H1 (cell line): ENCODE measurements around the gene MAGI3. TPM values are rescaled to one million over a fixed set of nuclear protein-coding genes. Genes with fewer than 3 reads are reported as not detected.

ENCODE experiments used
- CTCF ChIA-PET: fragments of 300-600 bp; sonication (Branson Sonifier 250); formaldehyde crosslinking; loops from one replicate; lab custom pipeline; 2021; ENCODE audit not compliant: partially characterized antibody; lab: Charles Lee
- POLR2A ChIA-PET: fragments of 300-600 bp; sonication (Branson Sonifier 250); formaldehyde crosslinking; loops from one replicate; lab custom pipeline; 2021; ENCODE audit warnings: inconsistent platforms; ENCODE audit not compliant: partially characterized antibody; lab: Charles Lee
- DNase-seq, 2 experiments: peaks; one replicate each; pipeline versions ENCODE4 v3.0.0 to v3.0.0-alpha.2; 2010 to 2022; ENCODE audit warnings: low spot score in 2 of 2, low read depth in 1 of 2, mixed read lengths in 1 of 2
- FAIRE-seq: peaks from 2 replicates; lab custom pipeline; 2011; peaks lifted over from hg19 to GRCh38; lab: Jason Lieb, UNC
- H2AFZ ChIP-seq: 2 replicates; pipeline ENCODE4 v1.8.1; 2012; ENCODE audit warnings: low read length, inconsistent platforms
- H2AK5ac ChIP-seq: 2 replicates; pipeline ENCODE4 v1.6.1; 2013; ENCODE audit warnings: low read depth, low read length
- H2BK120ac ChIP-seq: replicated peaks from 2 replicates; pipeline ENCODE3; 2013; ENCODE audit warnings: low read depth, low read length, inconsistent platforms
- H2BK12ac ChIP-seq: 2 replicates; pipeline ENCODE4 v1.6.1; 2013; ENCODE audit warnings: low read depth, low read length
- H2BK15ac ChIP-seq: 2 replicates; pipeline ENCODE4 v1.6.1; 2013; ENCODE audit warnings: low read length
- H2BK20ac ChIP-seq: 2 replicates; pipeline ENCODE4 v1.6.1; 2013; ENCODE audit warnings: low read length
- H2BK5ac ChIP-seq: 2 replicates; pipeline ENCODE4 v1.6.1; 2013; ENCODE audit warnings: low read depth, low read length
- H3K14ac ChIP-seq: 2 replicates; pipeline ENCODE4 v1.6.1; 2013; ENCODE audit warnings: inconsistent platforms; ENCODE audit not compliant: insufficient read length
- H3K18ac ChIP-seq: 2 replicates; pipeline ENCODE4 v1.6.1; 2013; ENCODE audit warnings: low read length; ENCODE audit errors: extremely low read depth
- H3K23ac ChIP-seq: 2 replicates; pipeline ENCODE4 v1.6.1; 2013; ENCODE audit warnings: inconsistent platforms; ENCODE audit not compliant: insufficient read length
- H3K23me2 ChIP-seq: 2 replicates; pipeline ENCODE4 v1.6.1; 2013; ENCODE audit warnings: low read depth, low read length
- H3K27ac ChIP-seq: 2 replicates; pipeline ENCODE4 v1.6.1; 2011; ENCODE audit warnings: low read depth, low read length, inconsistent platforms
- H3K27me3 ChIP-seq, 4 experiments: replicated peaks in 1 of 4; 1 replicate in 1 of 4; 2 replicates in 3 of 4; pipeline versions ENCODE4 v1.6.1 to v1.8.1; 2011 to 2013; ENCODE audit warnings: low read length in 3 of 4, mild to moderate bottlenecking in 3 of 4, inconsistent platforms in 2 of 4, mixed read lengths in 2 of 4, moderate library complexity in 1 of 4; ENCODE audit not compliant: control insufficient read depth in 3 of 4, insufficient read depth in 3 of 4; ENCODE audit errors: extremely low read depth in 1 of 4
- H3K36me3 ChIP-seq, 4 experiments: 2 replicates each; pipeline versions ENCODE4 v1.6.1 to v1.8.1; 2011 to 2013; ENCODE audit warnings: mild to moderate bottlenecking in 4 of 4, low read length in 3 of 4, moderate library complexity in 2 of 4, control low read depth in 1 of 4, inconsistent platforms in 1 of 4; ENCODE audit not compliant: insufficient read depth in 4 of 4, control insufficient read depth in 2 of 4
- H3K4ac ChIP-seq: replicated peaks from 2 replicates; pipeline ENCODE3; 2013; ENCODE audit warnings: low read length, low read depth, mixed read lengths, inconsistent platforms; ENCODE audit not compliant: insufficient read length
- H3K4me1 ChIP-seq, 4 experiments: replicated peaks in 1 of 4; 1 replicate in 1 of 4; 2 replicates in 3 of 4; pipeline versions ENCODE4 v1.6.1 to v1.8.1; 2011 to 2013; ENCODE audit warnings: low read length in 3 of 4, inconsistent platforms in 2 of 4, mixed read lengths in 1 of 4; ENCODE audit not compliant: insufficient read depth in 4 of 4, control insufficient read depth in 3 of 4
- H3K4me2 ChIP-seq, 2 experiments: 2 replicates each; pipeline versions ENCODE4 v1.6.1 to v1.8.1; 2011 to 2013; ENCODE audit warnings: low read depth in 2 of 2, low read length in 2 of 2, control low read depth in 1 of 2, inconsistent platforms in 1 of 2, mild to moderate bottlenecking in 1 of 2; ENCODE audit not compliant: insufficient read depth in 1 of 2
- H3K4me3 ChIP-seq, 4 experiments: fragments of 200-600, 300-600 bp in 1 of 4; sonication (generic), shearing (Covaris generic), sonication (Bioruptor Twin) in 1 of 4; 2 replicates each; pipeline versions ENCODE4 v1.5.1 to v1.8.1; 2011 to 2016; ENCODE audit warnings: low read length in 4 of 4, low read depth in 3 of 4, control low read depth in 2 of 4, inconsistent platforms in 2 of 4, mild to moderate bottlenecking in 2 of 4, mixed read lengths in 1 of 4, moderate library complexity in 1 of 4; ENCODE audit not compliant: insufficient read depth in 2 of 4; ENCODE audit errors: extremely low read depth in 1 of 4
- H3K56ac ChIP-seq: replicated peaks from 2 replicates; pipeline ENCODE3; 2013; ENCODE audit warnings: low read depth, mild to moderate bottlenecking, mixed read lengths, low read length, inconsistent platforms; ENCODE audit not compliant: insufficient read length
- H3K79me1 ChIP-seq: 2 replicates; pipeline ENCODE4 v1.6.1; 2013; ENCODE audit warnings: low read depth, low read length, control low read depth
- H3K79me2 ChIP-seq, 2 experiments: 2 replicates each; pipeline versions ENCODE4 v1.6.1 to v1.8.1; 2012 to 2013; ENCODE audit warnings: low read length in 2 of 2, mild to moderate bottlenecking in 2 of 2, inconsistent platforms in 1 of 2; ENCODE audit not compliant: insufficient read depth in 2 of 2, control insufficient read depth in 1 of 2
- H3K9ac ChIP-seq, 4 experiments: replicated peaks in 1 of 4; 1 replicate in 1 of 4; 2 replicates in 3 of 4; pipeline versions ENCODE4 v1.6.1 to v1.8.1; 2011 to 2013; ENCODE audit warnings: low read depth in 3 of 4, low read length in 3 of 4, control low read depth in 2 of 4, mild to moderate bottlenecking in 2 of 4, moderate library complexity in 2 of 4, inconsistent platforms in 1 of 4; ENCODE audit errors: extremely low read depth in 1 of 4
- H3K9me3 ChIP-seq, 2 experiments: 2 replicates each; pipeline versions ENCODE4 v1.6.1 to v1.8.1; 2012 to 2013; ENCODE audit warnings: mild to moderate bottlenecking in 2 of 2, moderate library complexity in 2 of 2, control low read depth in 1 of 2, inconsistent platforms in 1 of 2, low read depth in 1 of 2, low read length in 1 of 2, mixed read lengths in 1 of 2; ENCODE audit not compliant: insufficient read depth in 2 of 2
- H4K20me1 ChIP-seq, 2 experiments: replicated peaks in 1 of 2; 2 replicates each; pipeline versions ENCODE3 to v1.8.1; 2011 to 2013; ENCODE audit warnings: inconsistent platforms in 2 of 2, low read length in 2 of 2, mild to moderate bottlenecking in 1 of 2; ENCODE audit not compliant: insufficient read depth in 2 of 2, control insufficient read depth in 1 of 2
- H4K5ac ChIP-seq: 2 replicates; pipeline ENCODE4 v1.6.1; 2013; ENCODE audit warnings: low read length, low read depth, mixed read lengths, inconsistent platforms; ENCODE audit not compliant: insufficient read length
- H4K8ac ChIP-seq: 2 replicates; pipeline ENCODE4 v1.8.0; 2013; ENCODE audit warnings: mild to moderate bottlenecking, moderate library complexity, low read length, inconsistent platforms; ENCODE audit not compliant: insufficient read depth; ENCODE audit errors: extremely low read depth
- H4K91ac ChIP-seq: replicated peaks from 2 replicates; pipeline ENCODE3; 2013; ENCODE audit warnings: low read length, mixed read lengths, inconsistent platforms; ENCODE audit not compliant: insufficient read length
- MAX ChIP-seq: IDR thresholded peaks from 2 replicates; pipeline ENCODE4 v1.6.1; 2012; ENCODE audit warnings: inconsistent platforms
- WGBS, 2 experiments: shearing (Covaris generic) in 1 of 2; methylation state at CpG; one replicate each; pipeline versions ENCODE4 v1.1.6 to v1.1.7; 2013 to 2015; ENCODE audit warnings: low lambda C conversion rate in 2 of 2, mixed read lengths in 2 of 2, inconsistent platforms in 1 of 2, low coverage in 1 of 2, missing lambda C conversion rate in 1 of 2; ENCODE audit not compliant: insufficient replicate concordance in 2 of 2, insufficient coverage in 1 of 2, insufficient read length in 1 of 2; ENCODE audit errors: extremely low coverage in 1 of 2, missing lambda C conversion rate in 1 of 2; 5-methylcytosine and 5-hydroxymethylcytosine counted together
- polyA plus RNA-seq, 7 experiments: library from polyadenylated mRNA; depleted of rRNA in 3 of 7; stranded (reverse) in 5 of 7; unstranded in 2 of 7; fragments of >200 nt in 5 of 7; fragments of 200-250 nt in 2 of 7; gene quantifications; 1 replicate in 5 of 7; 2 replicates in 1 of 7; 4 replicates in 1 of 7; pipeline versions ENCODE4 v1.2.1 to v1.2.3, GENCODE V29; 2011 to 2013; ENCODE audit warnings: missing spikeins in 2 of 7, mixed read lengths in 2 of 7
- total RNA-seq: library from RNA; stranded (reverse); fragmentation: NEBNext Ultra II Directional; extraction: Animal tissue kit (Norgen Biotek cat#: 25700); gene quantifications from 2 replicates; pipeline ENCODE4 v1.2.1, GENCODE V29; 2021

MAGI3 gene
- total and polyA plus RNA-seq, 2 of the 8 experiments (the other 6 are each of a cell fraction or from before 2014, with no cell fraction given) = 2.3 to 7.8 TPM

- no peaks in the 10 kb centered on the region for H3K27me3 ChIP-seq
- peaks cover 2% of the 10 kb centered on the region; the same call in 1 of the 2 replicates for H3K23me2 ChIP-seq
- no peaks in the 10 kb centered on the region for H3K79me2 ChIP-seq
- no peak overlapping the region for H3K23ac ChIP-seq
- H3K4me1 ChIP-seq = no peaks in the 10 kb centered on the region
- no peak overlapping the region for H2BK120ac ChIP-seq
- peaks cover 0 to 15% (median 3%) of the 10 kb centered on the region in 4 experiments; a peak in 4 of 8 replicates for H3K36me3 ChIP-seq
- H3K14ac ChIP-seq = no peak overlapping the region
- no peak overlapping the region for H3K4me3 ChIP-seq
- no peak overlapping the region for H2AFZ ChIP-seq
- no peak overlapping the region for H4K8ac ChIP-seq
- DNase-seq (no peak), FAIRE-seq (no peak)
- H2AK5ac ChIP-seq = no peak overlapping the region
- no peaks in the 10 kb centered on the region for H4K20me1 ChIP-seq
- ChIA-PET POLR2A (no interaction called here), CTCF (no interaction called here)
- H4K91ac ChIP-seq = no peak overlapping the region
- no peak overlapping the region for H2BK20ac ChIP-seq
- H4K5ac ChIP-seq = no peak overlapping the region
- WGBS, 2 experiments = 97% methylated on average over 2 of the region's 2 CpGs; no CpG with 5 or more reads in 1 of the 2 experiments
- no peaks in the 10 kb centered on the region for H3K79me1 ChIP-seq
- H2BK15ac ChIP-seq = no peak overlapping the region
- H3K56ac ChIP-seq = no peak overlapping the region
- H2BK5ac ChIP-seq = no peak overlapping the region
- H3K18ac ChIP-seq = no peak overlapping the region
- no peak overlapping the region for H3K4ac ChIP-seq
- no peak overlapping the region for H3K27ac ChIP-seq
- no peak overlapping the region for H2BK12ac ChIP-seq
- peaks cover 4 to 10% of the 10 kb centered on the region in 2 experiments; a peak in 3 of 4 replicates for H3K9me3 ChIP-seq
- no peak overlapping the region for H3K4me2 ChIP-seq
- no peak for TF ChIP-seq MAX
- H3K9ac ChIP-seq = no peak overlapping the region
These were observed 300.9 kb downstream of the MAGI3 start for GRCh38 chr1:113691184-113691583.
